Renal pelvis (tissue), 4 donors: ENCODE results near the gene NODAL. TPM values are rescaled to one million over a fixed set of nuclear protein-coding genes. Genes with fewer than 3 reads are reported as not detected.
A peak's percentile ranks its signal among the peaks of the same experiment; 100 is the strongest.

Source experiments
- DNase-seq: peaks from one replicate; pipeline ENCODE4 v3.0.0-alpha.2; 2013
- polyA plus RNA-seq, 3 donors: library from polyadenylated mRNA; unstranded; fragments of 120-200 nt; gene quantifications; one replicate each; pipeline ENCODE4 v1.2.1, GENCODE V29; 2013; ENCODE audit not compliant: insufficient read length in 3 of 3

The NODAL gene
- polyA plus RNA-seq, 3 donors: 0.14 to 1.1 (median 0.44) TPM

DNA sequence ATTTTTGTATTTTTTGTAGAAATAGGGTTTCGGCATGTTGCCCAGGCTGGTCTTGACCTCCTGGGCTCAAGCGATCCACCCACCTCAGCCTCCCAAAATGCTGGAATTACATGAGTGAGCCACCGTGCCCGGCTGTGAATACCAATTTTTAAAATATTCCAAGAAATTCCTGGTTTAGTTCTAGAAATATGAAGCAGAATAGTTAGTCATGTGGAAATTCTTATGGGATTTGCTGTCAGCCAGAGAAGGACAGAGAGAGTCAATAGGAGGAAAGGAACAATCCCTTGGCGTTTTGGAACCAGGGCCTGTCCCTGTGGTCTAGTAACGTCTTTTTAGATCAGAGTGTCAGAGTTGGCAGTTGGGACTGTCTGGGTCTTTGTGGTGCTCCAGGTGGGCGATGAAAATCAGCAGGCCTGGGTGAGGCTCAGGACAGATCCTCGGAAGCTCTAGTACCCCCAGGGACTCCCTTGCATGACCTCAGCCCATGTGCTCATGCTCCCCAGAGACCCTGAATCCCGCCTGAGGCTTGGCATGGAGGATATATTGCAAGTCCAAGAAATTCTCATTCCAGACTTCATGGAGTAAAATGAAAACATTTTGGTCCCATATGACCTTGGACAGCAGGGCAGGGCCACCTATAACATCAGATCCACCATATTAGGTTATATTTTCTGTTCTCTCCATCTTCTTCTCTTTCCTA, 7.8 kb downstream of the NODAL start:
- no peak for DNase-seq

DNA sequence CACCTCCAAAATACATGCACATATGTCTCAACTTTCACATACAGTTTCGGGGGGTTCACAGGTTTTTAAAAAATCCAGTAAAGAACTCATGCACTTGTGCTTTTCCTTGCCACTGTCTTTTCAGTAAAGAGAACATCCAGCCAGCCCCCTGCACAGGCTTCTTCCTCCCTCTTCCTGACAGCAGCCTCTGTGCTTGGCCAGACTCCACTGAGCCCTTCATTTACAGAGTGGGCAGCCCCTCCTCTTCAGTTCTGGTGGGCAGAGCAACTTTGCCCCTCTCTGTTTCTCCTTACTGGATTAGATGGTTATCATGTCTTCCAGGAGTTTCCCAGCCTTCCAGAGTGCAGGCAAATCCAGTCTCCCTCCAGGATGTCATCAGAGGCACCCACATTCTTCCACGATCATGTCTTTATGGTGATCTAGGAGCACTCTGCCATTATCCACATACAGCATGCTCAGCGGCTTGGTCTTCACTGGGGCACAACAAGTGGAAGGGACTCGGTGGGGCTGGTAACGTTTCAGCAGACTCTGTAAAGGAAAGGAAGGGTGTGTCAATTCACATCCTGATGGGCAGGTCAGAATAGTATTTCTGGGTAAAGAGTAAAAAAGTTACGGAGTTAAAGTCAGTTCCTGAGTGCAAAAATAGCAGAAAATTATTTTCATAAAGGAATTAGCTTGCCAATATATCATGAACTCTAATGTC, 8.8 kb downstream of the NODAL start:
- DNase-seq: no peak

DNA sequence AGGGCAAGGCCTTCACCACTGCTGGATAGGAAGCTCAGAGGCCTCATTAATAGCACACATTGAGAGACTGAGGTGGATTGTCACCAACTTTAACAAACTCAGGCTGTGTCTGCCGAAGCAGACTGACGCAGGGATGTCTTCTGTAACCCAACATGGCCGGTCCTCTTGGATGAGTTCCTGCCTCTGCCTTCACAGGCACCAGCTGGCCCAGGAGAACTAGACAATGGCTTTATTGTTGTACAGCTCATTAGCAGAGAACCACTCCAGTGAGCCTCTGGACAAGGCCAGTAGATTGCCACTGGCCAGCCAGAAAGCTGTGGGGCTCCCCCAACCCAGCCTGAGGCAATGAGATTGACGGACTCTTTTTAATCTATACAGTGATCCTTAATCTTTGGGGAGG, 9.4 kb downstream of the NODAL start:
- no peak for DNase-seq

DNA sequence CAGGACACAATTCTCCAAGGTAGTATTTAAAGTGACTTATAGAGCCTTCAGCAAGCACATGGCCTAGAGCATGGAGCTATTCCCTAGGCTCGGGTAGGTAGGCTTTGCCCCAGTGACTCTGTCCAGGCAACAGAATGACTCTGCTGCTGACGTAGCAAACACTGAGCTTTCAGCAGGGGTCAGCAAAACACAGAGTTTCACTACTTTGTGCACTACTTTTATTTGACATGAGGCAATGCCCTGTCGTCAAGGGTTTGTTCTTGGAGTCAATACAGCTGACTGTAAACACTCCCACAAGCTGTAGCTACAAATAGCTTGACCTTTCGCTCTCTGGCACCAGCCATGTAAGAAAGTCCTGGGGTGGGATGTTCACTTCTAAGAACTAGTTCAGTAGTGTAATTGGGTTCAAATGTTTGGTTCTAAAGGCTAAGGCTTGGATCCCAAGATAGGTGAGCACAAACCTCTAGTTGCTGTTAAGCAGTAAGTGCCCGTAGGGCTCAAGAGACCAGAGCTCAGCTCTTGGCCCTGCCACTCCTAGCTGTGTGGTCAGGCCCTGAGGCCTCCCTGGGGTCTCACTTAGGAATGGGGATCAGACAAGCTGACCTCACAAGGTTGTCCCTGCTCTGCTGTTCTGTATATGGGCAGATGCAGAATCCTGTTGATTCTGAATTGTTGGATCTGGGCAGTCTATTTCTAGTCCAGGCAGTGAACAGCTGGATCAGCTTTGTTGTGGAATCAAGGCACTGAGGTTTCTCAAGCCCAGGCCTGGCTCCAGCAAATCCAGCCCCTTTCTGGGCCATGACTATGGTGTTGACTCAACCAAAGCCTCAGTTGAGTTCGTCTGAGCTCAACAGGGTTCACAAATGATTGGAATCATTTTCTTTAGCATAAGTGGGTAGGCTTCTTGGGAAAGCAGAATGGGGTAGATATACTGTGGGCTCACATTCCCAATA, 10.7 kb downstream of the NODAL start:
- DNase-seq: peak; percentile 66

DNA sequence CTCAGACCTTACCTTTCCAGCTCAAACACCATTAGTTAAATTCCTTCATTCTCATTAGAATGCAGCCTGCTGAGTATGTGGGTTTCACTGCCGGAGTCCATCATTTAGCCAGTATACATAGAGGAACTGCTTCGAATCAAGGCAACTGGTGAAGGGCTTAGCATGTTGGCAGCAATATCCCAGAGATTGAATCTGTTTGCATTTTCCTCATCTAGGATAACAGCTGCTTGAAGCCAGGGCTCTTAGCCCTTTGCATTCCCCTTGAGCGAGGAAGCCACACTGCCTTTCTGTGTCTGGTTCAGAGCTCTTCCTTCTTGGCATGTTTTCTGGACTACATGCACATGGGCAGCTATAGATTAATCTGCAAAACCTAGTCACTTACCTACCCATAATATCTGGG, 14.7 kb downstream of the NODAL start:
- DNase-seq: no peak

DNA sequence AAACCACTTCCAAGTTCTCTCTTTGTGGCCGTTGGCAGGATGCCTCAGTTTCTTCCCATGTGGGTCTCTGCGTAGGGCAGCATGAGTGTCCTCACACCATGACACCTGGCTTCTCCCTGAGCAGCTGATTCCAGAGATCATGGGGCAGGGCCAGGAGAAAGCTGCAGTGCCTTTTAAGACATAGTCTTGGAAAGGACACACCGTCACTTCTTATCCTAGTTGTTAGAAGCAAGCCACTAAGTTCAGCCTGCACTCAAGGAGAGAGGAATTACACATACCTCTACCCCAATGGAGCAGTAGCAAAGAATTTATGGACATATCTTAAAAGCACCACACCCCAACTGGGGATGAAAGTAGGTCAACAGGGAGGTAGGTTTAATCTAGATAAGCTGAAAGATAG, 16.4 kb downstream of the NODAL start:
- no peak for DNase-seq

DNA sequence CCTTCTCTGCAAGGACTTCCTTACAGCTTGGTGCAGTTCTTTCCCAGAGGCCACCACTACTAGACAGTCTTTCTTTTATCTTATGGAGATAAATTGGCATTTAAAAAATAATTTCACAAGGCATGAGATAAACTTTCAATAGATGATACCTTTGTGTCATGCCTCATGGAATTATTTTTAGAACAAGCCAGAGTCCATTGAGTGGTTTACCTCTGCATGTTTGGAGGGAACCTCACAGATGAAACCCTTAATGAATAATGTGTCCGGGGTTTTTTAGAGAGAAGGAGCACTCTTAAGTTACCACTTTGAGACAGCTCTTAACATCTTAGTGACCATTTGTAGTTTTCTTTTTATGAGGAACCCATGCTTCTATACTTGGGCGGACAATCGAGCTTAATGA, 17.2 kb downstream of the NODAL start:
- no peak for DNase-seq

DNA sequence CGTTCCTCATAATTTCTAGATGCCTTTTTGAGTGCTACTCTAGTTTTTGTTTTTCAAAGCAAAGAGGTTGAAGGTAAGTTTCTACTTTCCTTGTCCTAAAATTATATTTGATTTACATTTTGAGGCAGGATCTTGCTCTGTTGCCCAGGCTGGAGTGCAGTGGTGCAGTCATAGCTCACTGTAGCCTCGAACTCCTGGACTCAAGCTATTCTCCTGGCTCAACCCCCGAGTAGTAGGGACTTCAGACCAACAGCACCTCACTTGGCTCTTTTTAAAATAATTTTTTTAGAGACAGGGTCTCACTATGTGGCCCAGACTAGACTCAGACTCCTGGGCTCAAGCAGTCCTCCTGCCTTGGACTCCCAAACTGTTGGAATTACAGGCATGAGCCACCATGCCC, 22.8 kb downstream of the NODAL start:
- DNase-seq: no peak

DNA sequence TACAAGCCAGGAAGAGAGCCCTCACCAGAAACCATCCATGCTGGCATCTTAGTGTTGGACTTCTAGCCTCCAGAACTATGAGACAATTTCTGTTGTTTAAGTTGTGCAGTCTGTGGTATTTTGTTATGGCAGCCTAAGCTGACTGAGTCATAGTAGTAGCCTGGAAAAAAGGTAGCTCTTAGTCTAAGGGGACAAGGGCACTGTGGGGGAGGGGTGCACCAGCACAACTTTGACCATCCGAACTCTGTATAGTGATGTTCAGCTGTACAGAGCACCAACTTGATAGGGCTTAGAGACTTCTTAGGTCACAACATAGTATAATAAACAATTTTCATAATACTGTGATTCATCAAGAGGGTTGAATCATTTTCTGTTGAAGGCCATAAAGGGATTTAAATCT, 23.3 kb downstream of the NODAL start:
- DNase-seq: no peak

DNA sequence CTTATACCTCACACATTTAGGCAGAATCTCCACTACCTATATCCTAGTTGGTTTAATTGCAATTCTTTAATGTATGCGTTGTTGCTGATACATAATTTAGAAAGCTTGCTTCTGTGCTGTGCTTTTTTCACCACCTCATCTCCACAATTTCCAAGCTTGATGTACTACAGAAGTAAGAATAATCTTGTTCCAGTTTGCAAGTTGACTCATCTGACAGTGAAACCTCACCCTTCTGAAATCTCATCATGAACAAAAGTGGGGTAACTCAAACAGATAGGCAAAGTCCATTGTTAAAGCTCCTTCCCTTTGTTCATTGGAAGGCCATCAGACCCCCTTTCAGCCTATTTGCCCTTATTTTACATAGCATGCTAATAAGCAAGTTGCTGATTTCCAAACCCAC, 23.9 kb downstream of the NODAL start:
- no peak for DNase-seq

DNA sequence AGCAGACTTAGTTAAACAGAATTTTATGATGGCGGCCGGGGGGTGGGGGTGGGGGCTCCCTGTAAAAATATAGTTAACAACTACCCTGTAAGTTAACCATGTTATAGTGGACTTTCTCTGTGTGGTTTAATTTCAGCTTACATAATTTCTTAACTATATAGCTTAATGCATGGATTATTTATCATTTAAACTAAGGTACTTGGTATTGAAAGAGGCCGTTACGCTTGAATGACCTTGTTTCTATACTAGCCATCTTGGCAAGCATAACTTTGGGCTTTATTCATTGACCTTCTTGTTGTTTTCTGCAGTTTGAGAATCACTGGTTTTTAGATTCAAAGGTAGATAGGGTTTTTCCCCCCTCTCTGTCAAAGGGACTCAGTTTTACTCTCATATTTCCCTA, 29.1 kb downstream of the NODAL start:
- no peak for DNase-seq

DNA sequence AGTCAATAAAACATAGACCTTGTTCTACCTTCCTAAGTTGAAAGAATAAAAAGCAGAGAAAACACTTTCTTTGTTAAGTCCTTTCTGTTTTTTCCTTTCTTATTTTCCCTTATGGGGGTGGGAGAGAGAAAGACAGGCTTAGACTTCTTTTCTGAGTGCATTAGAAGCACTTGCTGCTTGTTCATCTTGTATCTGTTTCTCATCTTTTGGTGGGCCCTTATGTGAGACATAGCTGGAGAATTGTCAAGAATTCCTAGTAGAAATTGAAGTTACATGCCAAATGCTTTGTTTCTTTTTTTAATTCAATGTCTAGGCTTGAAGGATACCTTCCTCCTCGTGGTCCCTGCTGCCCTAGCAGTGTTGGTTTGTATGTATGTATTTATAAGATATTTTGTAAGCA, 30.9 kb downstream of the NODAL start:
- no peak for DNase-seq

DNA sequence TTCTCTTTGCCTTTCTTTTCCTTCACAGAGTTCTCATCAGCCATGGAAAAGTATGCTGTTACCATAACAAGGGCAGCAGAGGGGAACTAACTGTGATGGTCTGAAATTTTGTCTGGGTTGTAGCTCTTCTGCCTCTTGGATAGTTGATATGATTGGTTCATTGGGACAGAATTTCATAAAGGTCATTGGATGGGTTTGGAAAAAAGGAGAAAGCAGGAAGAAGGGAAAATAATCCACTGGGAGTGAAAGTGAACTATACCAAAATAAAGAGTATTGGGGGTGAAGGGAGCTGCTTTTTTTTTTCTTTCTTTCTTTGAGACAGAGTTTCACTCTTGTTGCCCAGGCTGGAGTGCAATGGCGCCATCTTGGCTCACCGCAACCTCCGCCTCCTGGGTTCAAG, 31.7 kb downstream of the NODAL start:
- no peak for DNase-seq

DNA sequence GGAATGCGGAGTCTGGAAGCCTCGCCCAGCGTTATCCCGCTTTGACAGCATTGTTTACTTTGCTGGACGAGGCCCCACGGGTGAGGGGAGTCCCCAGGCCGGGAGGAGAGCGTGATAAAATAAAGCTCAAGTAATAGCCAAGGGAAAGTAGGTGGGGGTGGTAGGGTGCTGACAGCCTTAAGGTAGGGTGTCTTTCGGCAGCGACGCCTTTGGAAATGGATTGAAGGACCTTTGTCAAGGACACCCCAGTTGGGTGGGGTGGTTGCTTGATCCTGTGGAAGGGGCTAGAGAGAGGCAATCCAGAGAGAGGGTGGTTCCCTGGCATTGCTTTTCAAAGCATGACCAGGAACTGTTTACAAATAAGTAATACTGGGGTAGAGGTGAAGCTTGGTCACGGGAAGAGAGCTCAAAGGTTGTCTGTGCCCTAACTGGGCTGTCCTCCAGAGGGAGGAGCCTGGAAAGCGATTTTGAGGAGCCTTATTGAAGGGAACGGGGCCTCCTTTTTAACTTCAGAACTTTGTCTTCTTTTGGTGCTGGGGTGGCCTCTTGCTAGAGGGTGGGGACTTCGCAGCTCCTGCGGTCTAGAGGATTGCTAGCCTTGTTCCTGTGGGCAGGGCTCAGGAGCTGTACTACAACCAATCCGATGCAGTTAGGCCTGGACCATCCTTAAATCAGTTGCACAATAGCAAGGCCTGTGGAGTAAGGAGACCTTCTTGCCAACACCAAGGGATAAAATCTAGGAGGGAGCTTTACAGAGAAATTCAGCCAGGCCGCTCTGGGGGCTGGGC, 36.2 kb downstream of the NODAL start:
- peak; percentile 41 for DNase-seq

DNA sequence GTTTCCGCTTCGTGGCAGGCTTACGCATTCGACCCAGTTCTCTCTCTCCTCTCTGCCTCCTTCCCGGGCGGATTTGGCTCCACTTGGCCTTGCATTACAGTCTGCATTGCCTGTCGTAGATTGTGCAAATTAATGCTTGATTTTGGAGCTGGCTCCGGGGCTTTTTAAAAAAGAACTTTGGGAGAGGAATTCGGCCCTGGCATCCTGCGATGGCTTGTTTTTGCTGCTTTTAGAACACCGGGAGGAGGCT, 36.8 kb downstream of the NODAL start:
- DNase-seq: no peak

DNA sequence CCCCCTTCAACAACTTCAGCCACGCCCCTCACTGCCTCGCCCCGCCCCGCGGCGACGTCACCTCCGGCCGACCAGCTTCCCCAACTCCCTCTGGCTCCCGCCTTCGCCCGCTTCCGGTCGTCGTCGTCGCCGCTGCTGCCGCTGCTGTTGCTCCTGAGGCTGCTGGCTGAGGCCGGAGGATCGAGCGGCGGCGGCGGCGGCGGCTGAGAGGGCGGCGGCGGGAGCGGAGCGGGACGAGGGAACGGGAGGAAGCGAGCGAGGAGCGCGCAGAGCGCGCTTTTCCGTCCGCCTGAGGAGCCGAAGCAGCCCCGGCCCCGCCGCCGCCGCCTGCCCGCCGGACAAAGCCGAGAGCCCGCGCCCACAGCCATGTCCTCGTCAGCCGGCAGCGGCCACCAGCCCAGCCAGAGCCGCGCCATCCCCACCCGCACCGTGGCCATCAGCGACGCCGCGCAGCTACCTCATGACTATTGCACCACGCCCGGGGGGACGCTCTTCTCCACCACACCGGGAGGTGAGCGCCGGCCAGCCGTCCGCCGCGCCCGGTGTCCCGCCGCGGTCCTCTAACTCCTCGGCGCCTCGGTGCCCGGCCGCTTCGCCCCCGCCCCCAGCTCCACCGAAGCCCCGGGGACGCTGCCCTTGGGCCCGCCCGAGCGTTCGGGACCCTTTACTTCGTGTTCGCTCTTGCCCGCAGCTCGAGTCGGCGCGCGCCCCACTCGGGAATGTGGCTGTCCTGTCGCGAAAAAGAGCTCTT, 37.3 kb downstream of the NODAL start, which contains the start of gene EIF4EBP2:
TSS of gene EIF4EBP2 (plus strand) at position 110 of the 751 bp plus-strand sequence. CDS start at position 367, 257 bp downstream.
- DNase-seq: peak; percentile 96

DNA sequence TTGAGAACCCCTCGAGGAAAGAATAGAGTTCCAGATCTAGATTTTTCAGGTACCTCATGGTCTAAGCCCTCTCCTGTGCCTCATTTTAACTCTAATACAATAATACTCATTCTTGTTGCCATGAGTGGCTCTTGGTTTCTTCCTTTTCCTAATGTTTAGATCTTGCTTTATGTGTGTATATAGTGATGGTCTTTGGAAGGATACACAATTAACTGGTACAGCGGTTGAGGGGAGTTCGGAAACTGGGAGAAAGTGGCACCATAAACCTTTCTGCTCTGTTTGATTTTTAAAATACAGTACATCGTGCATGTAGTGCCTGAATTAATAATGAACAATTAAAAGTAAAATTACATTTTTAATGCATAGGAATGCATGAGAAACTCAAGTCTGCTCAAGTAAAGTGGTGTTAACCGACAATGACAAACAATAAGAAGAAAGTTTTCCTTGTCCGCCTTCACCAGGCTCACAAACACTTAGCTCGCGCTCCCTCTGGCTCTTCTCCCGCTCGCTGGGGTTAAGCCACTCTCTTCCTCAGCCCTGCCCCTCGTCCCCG, 37.9 kb downstream of the NODAL start:
- no peak for DNase-seq

DNA sequence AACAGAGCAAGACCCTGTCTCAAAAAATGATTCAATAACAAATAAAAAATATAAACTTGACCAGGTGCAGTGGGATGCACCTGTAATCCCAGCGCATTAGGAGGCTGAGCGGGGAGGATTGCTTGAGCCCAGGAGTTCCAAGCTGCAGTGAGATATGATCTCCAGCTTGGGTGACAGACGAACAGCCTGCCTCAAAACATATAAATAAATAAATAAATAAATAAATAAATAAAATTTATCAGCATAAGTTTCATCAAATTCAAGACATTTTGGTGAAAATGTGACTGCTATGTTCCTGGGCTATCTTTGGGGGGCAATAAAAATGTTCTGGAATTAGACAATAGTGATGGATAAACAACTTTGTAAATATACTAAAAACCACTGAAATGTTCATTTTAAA, 42.3 kb downstream of the NODAL start:
- no peak for DNase-seq

DNA sequence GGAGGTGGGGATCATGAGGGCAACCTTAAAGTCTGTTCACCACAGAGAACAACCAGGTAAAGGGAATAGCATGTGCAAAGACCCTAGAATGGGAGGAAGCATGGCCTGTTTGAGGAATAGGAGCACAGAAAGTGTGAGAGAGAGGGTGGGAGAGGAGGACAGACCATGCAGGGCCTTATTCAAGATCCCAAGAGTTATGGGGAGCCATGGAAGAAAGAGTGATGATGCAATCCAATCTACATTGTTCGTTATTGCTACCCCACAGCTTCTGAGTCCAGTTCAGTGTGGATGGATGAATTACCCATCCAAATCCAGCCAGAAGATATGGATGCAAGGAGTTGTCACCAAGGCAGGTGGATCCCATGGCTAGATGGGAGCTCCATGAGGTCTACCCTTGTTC, 45.3 kb downstream of the NODAL start:
- no peak for DNase-seq

DNA sequence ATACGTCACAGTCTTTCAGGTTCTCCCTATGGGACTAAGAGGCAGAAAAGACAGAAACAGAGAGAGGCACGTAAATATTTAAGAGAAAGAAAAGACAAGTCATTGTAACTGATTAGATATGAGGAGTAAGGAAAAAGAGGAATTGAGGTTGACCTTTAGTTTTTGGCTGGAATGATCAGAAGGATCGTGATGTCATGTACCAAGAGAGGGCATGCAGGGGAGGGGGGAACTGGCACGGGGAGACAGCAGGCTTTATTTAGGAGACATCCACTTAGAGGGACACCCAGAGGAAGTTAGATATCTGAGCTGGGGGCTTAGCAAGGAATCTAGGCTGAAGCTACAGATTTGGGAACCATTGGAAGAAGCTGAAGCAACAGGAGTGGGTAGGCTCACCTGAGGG, 49.8 kb downstream of the NODAL start:
- no peak for DNase-seq
